ENCODE results near the gene ARID4B. TPM values are rescaled to one million over a fixed set of nuclear protein-coding genes. Genes with fewer than 3 reads are reported as not detected.
A peak's percentile ranks its signal among the peaks of the same experiment; 100 is the strongest.

Gene ARID4B
- total and polyA plus RNA-seq, 4 experiments from 2014 or later, result 34.8 to 99.5 (median 90.8) TPM

DNA sequence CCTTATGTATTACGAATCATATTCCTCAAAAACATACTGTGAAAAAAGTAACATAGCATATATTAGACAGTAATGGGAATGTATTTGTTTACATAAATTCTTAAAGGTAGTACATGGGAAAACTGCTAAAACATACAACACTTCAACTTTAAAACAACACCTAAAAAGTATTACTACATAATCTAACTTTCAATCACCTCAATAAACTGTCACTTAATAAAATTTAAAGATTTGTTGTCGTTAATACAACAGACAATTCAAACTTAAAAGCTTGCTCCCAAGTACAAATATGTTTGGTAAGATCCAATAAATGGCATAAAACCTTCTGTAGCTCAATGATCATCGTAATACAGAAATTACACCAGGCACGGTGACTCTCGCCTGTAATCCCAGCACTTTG is 3.7 kb downstream of the ARID4B start:
- peaks cover 23 to 54% of the 10 kb centered on the region in 2 donors for H3K36me3 Mint-ChIP-seq
- intact Hi-C loops (cut with micrococcal nuclease), result no loop called here
- no peaks in the 10 kb centered on the region for H3K27me3 Mint-ChIP-seq
- H3K27ac ChIP-seq (ENCODE audit: low read depth, low read length), result peak overlapping the region; percentile 99
- no peaks in the 10 kb centered on the region for H3K36me3 ChIP-seq (ENCODE audit: insufficient read depth, low read length)
- H3K4me3 ChIP-seq (ENCODE audit: low read length in 2 of 2), result peak overlapping the region in 1 of 2 donors; percentile 34
- no peak for DNase-seq
- no peaks in the 10 kb centered on the region for H3K27me3 ChIP-seq (ENCODE audit: insufficient read depth, low read length)
- H3K27ac Mint-ChIP-seq, result peak overlapping the region in 6 of 7 donors; percentile 53 to 89 (median 75)
- H3K4me3 Mint-ChIP-seq, result peak overlapping the region; percentile 74 to 99 (median 98)
- H3K4me1 ChIP-seq (ENCODE audit: insufficient read depth, low read length), result peaks cover 72% of the 10 kb centered on the region
- H3K9me3 Mint-ChIP-seq, result peaks cover 0 to 6% (median 0%) of the 10 kb centered on the region in 8 donors
- peaks cover 40 to 70% (median 57%) of the 10 kb centered on the region in 4 donors for H3K4me1 Mint-ChIP-seq
- CTCF ChIA-PET (ENCODE audit: partially characterized antibody), result interaction anchor here (1.4 to 1.5 kb wide), 2 partner anchors 49 to 59 kb away, joined by 3 read pairs; no protein-coding TSS in a partner anchor
- POLR2A ChIA-PET (ENCODE audit: partially characterized antibody), result interaction anchor here (0.9 to 1.8 kb wide), 3 partner anchors 17 to 164 kb away, joined by 3 to 6 read pairs (median 4); partner anchors contain the start of gene RBM34
- H3K9me3 ChIP-seq (ENCODE audit: control insufficient read depth in 1 of 2, low read length in 2 of 2), result no peaks in the 10 kb centered on the region

DNA sequence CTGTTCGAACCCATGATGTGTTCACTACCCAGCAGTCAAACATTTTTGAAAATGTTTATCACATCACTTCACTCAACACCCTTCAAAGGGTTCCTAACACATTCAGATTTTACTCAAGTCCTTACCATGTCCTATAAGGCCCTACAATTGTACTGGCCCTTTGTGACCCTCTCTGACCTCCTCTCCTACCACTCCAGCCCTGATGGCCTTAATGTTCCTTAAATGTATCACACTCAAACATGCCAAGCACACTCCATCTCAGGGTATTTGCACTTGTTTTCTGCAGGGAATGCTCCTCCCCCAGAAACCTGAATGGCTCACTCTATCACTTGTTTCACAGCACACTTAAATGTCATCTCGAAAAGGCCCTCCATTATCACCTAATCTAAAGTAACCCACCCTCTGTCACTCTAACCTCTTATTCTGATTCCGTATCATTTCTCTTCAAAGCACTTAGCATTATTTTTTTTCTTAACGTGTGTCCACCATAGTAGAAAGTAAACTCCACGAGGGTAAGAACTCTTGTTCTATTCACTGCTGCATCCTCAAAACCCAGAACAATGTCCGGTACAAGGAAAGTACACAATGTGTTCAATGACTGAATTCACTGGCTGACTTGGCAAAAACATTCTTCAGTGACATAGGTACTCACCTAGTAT is 7.3 kb downstream of the ARID4B start:
- intact Hi-C loops (cut with micrococcal nuclease), result loop anchor here (2.0 kb wide), 1 partner anchor 16 kb away; no protein-coding TSS in a partner anchor
- H3K4me3 Mint-ChIP-seq, result peak overlapping the region in 7 of 8 donors; percentile 4 to 63 (median 33)
- peaks cover 95% of the 10 kb centered on the region for H3K4me1 ChIP-seq (ENCODE audit: insufficient read depth, low read length)

DNA sequence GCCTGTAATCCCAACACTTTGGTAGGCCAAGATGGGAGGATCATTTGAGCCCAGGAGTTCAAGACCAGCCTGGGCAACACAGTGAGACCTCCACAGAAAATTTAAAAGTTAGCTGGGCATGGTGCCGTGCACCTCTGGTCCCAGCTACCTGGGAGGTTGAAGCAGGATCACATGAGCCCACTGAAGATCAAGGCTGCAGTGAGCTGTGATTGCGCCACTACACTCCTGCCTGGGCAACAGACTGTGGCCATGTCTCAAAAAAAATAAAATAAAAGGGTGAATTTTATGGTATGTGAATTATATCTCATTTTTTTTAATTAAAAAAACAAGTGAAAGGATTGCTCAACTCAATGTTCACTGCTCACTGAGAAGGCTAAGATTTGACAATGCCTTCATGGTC is 8.7 kb downstream of the ARID4B start:
- peaks cover 58 to 81% (median 68%) of the 10 kb centered on the region in 4 donors for H3K4me1 Mint-ChIP-seq
- Histone ChIP-seq H3K27me3 (ENCODE audit: insufficient read depth, low read length) (no peaks in the 10 kb centered on the region), H3K4me3 (ENCODE audit: low read length in 2 of 2) (no peak overlapping the region), H3K9me3 (ENCODE audit: control insufficient read depth in 1 of 2, low read length in 2 of 2) (no peaks in the 10 kb centered on the region), H3K27ac (ENCODE audit: low read depth, low read length) (no peak overlapping the region), H3K36me3 (ENCODE audit: insufficient read depth, low read length) (peaks cover 5% of the 10 kb centered on the region), H3K4me1 (ENCODE audit: insufficient read depth, low read length) (peaks cover 94% of the 10 kb centered on the region)
- intact Hi-C loops (cut with micrococcal nuclease), result no loop called here
- peaks cover 28 to 46% of the 10 kb centered on the region in 2 donors for H3K36me3 Mint-ChIP-seq
- H3K27me3 Mint-ChIP-seq, result no peaks in the 10 kb centered on the region
- H3K4me3 Mint-ChIP-seq, result peak overlapping the region in 2 of 8 donors; percentile 40 to 69
- CTCF ChIA-PET (ENCODE audit: partially characterized antibody), result interaction anchor here (1.1 to 1.2 kb wide), 2 partner anchors 16 to 97 kb away, joined by 3 read pairs; no protein-coding TSS in a partner anchor
- POLR2A ChIA-PET (ENCODE audit: partially characterized antibody), result interaction anchor here (2.2 kb wide), 1 partner anchor 15 kb away, joined by 5 read pairs; no protein-coding TSS in a partner anchor
- H3K27ac Mint-ChIP-seq, result peak overlapping the region in 5 of 7 donors; percentile 35 to 82 (median 66)
- no peak for DNase-seq
- no peaks in the 10 kb centered on the region for H3K9me3 Mint-ChIP-seq

More for the DNA sequence above, 7.3 kb downstream of the ARID4B start:
- H3K27me3 ChIP-seq (ENCODE audit: insufficient read depth, low read length), result no peaks in the 10 kb centered on the region
- no peak for DNase-seq
- H3K27ac ChIP-seq (ENCODE audit: low read depth, low read length), result no peak overlapping the region
- no peaks in the 10 kb centered on the region for H3K9me3 ChIP-seq (ENCODE audit: control insufficient read depth in 1 of 2, low read length in 2 of 2)
- Mint-ChIP-seq H3K27ac (peak overlapping the region; percentile 7 to 87 (median 69)), H3K27me3 (no peaks in the 10 kb centered on the region), H3K9me3 (no peaks in the 10 kb centered on the region), H3K36me3 (peaks cover 28 to 55% of the 10 kb centered on the region in 2 donors), H3K4me1 (peaks cover 55 to 79% (median 69%) of the 10 kb centered on the region in 4 donors)
- ChIA-PET POLR2A (ENCODE audit: partially characterized antibody) (no interaction called here), CTCF (ENCODE audit: partially characterized antibody) (no interaction called here)
- H3K4me3 ChIP-seq (ENCODE audit: low read length in 2 of 2), result no peak overlapping the region
- H3K36me3 ChIP-seq (ENCODE audit: insufficient read depth, low read length), result peaks cover 5% of the 10 kb centered on the region

DNA sequence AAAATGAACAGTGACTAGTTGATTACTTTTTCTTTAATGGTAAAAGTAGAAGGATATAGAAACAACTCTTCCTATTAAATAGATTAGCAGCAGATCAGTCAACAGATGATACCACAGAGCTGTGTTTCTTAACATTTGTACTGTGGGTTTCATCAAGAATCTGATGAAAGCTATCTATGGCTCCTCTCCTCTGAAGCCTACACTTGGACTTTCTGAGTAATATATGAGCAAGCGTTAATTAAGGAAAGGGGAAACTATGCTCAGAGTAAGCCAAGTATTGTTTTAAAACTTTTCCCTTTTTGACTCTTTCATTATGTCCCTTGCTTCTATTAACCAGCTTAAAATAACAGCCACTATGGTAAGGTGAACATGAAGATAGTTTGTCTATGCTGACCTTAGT is 10.8 kb downstream of the ARID4B start:
- Mint-ChIP-seq H3K4me1 (peaks cover 62 to 83% (median 73%) of the 10 kb centered on the region in 4 donors), H3K27ac (peak overlapping the region in 4 of 7 donors; percentile 30 to 61 (median 42)), H3K9me3 (no peaks in the 10 kb centered on the region), H3K36me3 (peaks cover 22 to 42% of the 10 kb centered on the region in 2 donors), H3K4me3 (peak overlapping the region in 6 of 8 donors; percentile 22 to 76 (median 38)), H3K27me3 (no peaks in the 10 kb centered on the region)
- no peaks in the 10 kb centered on the region for H3K27me3 ChIP-seq (ENCODE audit: insufficient read depth, low read length)
- H3K4me3 ChIP-seq (ENCODE audit: low read length in 2 of 2), result no peak overlapping the region
- POLR2A ChIA-PET (ENCODE audit: partially characterized antibody), result interaction anchor here (2.2 kb wide), 1 partner anchor 13 kb away, joined by 5 read pairs; no protein-coding TSS in a partner anchor
- no peaks in the 10 kb centered on the region for H3K9me3 ChIP-seq (ENCODE audit: control insufficient read depth in 1 of 2, low read length in 2 of 2)
- CTCF ChIA-PET (ENCODE audit: partially characterized antibody), result no interaction called here
- peaks cover 5% of the 10 kb centered on the region for H3K36me3 ChIP-seq (ENCODE audit: insufficient read depth, low read length)
- intact Hi-C loops (cut with micrococcal nuclease), result no loop called here
- peaks cover 94% of the 10 kb centered on the region for H3K4me1 ChIP-seq (ENCODE audit: insufficient read depth, low read length)
- DNase-seq, result no peak
- H3K27ac ChIP-seq (ENCODE audit: low read depth, low read length), result no peak overlapping the region

DNA sequence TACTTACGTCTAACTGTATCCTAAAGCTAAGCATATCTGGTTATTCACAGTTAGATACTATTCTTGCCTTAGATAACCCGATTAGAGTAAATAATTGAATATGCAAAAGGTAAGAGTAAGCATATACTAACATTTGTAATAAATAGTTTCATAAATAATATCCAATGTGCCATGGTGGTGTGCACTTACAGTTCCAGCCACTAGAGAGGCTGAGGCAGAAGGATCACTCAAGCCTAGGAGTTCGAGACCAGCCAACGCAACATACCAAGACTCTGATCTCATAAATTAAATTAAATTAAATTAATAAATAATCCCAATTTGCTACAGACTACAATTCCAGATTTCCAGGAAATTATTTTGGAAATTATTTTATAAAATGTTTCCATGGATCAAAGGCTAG is 12.2 kb downstream of the ARID4B start:
- peaks cover 5% of the 10 kb centered on the region for H3K36me3 ChIP-seq (ENCODE audit: insufficient read depth, low read length)
- no peak overlapping the region for H3K4me3 ChIP-seq (ENCODE audit: low read length in 2 of 2)
- DNase-seq, result no peak
- intact Hi-C loops (cut with micrococcal nuclease), result no loop called here
- H3K27ac ChIP-seq (ENCODE audit: low read depth, low read length), result no peak overlapping the region
- Mint-ChIP-seq H3K4me3 (peak overlapping the region in 2 of 8 donors; percentile 31 to 68), H3K36me3 (peaks cover 14 to 40% of the 10 kb centered on the region in 2 donors), H3K27me3 (no peaks in the 10 kb centered on the region), H3K27ac (peak overlapping the region in 2 of 7 donors; percentile 70 to 73), H3K4me1 (peaks cover 58 to 82% (median 70%) of the 10 kb centered on the region in 4 donors), H3K9me3 (no peaks in the 10 kb centered on the region)
- POLR2A ChIA-PET (ENCODE audit: partially characterized antibody), result no interaction called here
- no peaks in the 10 kb centered on the region for H3K27me3 ChIP-seq (ENCODE audit: insufficient read depth, low read length)
- H3K9me3 ChIP-seq (ENCODE audit: control insufficient read depth in 1 of 2, low read length in 2 of 2), result no peaks in the 10 kb centered on the region
- H3K4me1 ChIP-seq (ENCODE audit: insufficient read depth, low read length), result peaks cover 94% of the 10 kb centered on the region
- CTCF ChIA-PET (ENCODE audit: partially characterized antibody), result interaction anchor here (1.5 kb wide), 1 partner anchor 30 kb away, joined by 3 read pairs; no protein-coding TSS in a partner anchor

- DNase-seq, result no peak
- intact Hi-C loops (cut with micrococcal nuclease), result no loop called here
- H3K4me3 ChIP-seq (ENCODE audit: low read length in 2 of 2), result no peak overlapping the region
- no peaks in the 10 kb centered on the region for H3K9me3 ChIP-seq (ENCODE audit: control insufficient read depth in 1 of 2, low read length in 2 of 2)
- Mint-ChIP-seq H3K36me3 (peaks cover 9 to 40% of the 10 kb centered on the region in 2 donors), H3K4me3 (peak overlapping the region in 6 of 8 donors; percentile 23 to 68 (median 41)), H3K27me3 (no peaks in the 10 kb centered on the region), H3K27ac (peak overlapping the region in 5 of 7 donors; percentile 23 to 73 (median 51)), H3K9me3 (no peaks in the 10 kb centered on the region), H3K4me1 (peaks cover 55 to 81% (median 68%) of the 10 kb centered on the region in 4 donors)
- peaks cover 5% of the 10 kb centered on the region for H3K36me3 ChIP-seq (ENCODE audit: insufficient read depth, low read length)
- ChIA-PET POLR2A (ENCODE audit: partially characterized antibody) (no interaction called here), CTCF (ENCODE audit: partially characterized antibody) (interaction anchor here (1.5 kb wide), 1 partner anchor 30 kb away, joined by 3 read pairs; no protein-coding TSS in a partner anchor)
- H3K4me1 ChIP-seq (ENCODE audit: insufficient read depth, low read length), result peaks cover 94% of the 10 kb centered on the region
- H3K27ac ChIP-seq (ENCODE audit: low read depth, low read length), result no peak overlapping the region
- no peaks in the 10 kb centered on the region for H3K27me3 ChIP-seq (ENCODE audit: insufficient read depth, low read length)
These were observed 12.8 kb downstream of the ARID4B start for GRCh38 chr1:235315173-235315572.
